ENCODE data around the gene RHOB.

Gene RHOB

DNA sequence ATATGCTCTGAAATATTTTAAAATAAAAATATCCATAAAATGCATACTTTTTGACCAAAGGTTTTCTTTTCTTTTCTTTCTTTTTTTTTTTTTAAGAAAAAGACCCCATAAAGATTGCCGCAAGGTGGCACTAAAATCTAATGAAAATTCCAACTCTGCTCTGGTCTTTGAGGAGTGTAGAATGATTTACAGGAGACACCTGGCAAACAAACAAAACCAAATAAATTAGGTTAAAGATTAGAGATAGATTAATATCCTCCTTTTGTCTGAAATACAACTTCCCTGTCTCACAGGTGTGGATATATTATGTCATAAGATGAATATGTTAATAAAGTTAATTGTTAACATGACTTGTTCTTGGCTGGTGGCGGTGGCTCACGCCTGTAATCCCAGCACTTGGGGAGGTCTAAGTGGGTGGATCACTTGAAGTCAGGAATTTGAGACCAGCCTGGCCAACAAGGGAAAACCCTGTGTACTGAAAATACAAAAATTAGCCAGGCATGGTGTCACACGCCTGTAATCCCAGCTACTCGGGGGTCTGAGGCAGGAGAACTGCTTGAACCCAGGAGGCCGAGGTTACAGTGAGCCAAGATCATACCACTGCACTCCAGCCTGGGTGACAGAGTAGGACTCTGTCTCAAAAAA is 3.5 kb upstream of the RHOB start:
- Mint-ChIP-seq H3K4me3 (no peak overlapping the region), H3K4me1 (peaks cover 3% of the 10 kb centered on the region), H3K36me3 (no peaks in the 10 kb centered on the region), H3K9me3 (no peaks in the 10 kb centered on the region), H3K27me3 (peaks cover 12% of the 10 kb centered on the region), H3K27ac (no peak overlapping the region)

DNA sequence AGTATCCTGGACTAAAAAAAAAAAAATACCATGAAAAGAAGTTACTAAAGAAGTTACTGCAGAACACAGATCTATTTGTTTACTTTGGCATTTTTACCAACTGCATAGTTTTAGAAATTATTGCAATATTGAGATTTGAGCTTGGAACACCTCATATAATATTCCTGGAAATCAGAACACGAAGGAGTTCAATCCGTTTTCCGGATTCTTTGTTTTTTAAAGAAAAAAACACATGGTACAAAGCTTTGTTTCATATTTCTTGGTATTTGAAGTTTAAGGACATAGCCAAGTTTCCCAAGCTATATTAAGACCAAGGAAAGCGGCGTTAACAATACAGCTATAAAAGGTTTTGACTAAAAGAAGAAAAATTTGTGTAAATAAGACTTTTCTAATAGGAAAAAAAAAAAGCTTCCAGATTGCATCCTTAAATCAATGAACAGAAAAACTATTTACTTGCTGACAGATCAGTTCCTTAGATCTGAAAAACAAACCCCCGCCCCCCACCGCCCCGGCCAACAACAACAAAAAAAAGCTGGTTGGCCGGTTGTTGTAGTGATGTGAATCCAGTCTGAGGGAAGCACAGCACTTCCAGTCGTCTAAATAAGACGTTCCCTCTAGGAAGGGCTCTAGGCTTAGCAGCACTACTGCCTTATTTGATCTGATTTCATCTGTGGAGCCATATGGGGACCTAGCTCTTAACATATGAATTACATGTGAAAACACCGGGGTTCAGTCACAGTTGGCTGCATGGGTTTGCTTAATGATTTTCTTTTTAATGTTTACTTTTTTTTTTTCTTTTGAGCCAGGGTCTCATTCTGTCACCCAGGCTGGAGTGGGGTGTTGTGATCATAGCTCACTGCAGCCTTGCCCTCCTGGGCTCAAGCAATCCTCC is 2.5 kb upstream of the RHOB start:
- Mint-ChIP-seq H3K9me3 (no peaks in the 10 kb centered on the region), H3K36me3 (no peaks in the 10 kb centered on the region), H3K27ac (no peak overlapping the region), H3K4me3 (no peak overlapping the region), H3K4me1 (peaks cover 4% of the 10 kb centered on the region), H3K27me3 (peaks cover 10% of the 10 kb centered on the region)

DNA sequence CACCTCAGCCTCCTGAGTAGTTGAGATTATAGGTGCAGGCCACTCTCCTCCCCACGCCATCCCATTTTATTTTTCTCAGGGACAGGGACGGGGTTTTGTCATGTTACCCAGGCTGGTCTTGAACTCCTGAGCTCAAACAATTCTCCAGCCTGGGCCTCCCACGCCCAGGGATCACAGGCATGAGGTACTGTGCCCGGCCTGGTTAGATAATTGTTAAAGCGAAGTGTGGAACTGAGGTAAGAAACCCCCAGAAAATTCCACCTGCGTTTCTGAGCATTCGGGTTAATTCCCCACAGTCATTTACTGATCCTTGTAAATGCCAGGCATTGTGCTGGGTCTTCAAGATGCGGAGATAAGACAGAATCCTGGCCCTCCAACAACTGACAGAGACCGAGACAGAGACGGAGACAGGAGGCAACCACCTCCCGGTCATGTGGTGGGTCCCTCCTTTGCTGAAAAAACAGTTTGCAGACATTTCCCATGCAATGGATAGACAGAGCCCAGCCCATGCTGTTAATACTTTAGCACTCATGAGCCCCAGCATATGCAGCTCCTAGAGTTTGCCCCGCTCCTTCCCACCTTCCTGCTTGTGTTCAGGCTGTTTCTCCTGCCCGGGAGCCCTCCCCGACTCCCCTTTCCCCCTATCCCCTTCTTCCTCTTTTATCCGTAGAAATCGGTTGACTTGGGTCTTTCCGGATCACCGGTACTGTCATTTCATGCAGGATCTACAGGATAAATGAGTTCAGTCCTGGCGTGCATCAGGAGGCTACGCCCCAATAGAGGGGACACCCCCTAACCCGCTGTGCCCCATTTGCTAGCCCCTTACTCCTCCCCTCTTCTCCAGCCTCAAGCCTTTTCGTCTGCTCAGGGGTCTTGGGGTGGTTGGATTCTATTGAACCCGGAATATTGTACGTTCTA is 1.6 kb upstream of the RHOB start:
- H3K9me3 Mint-ChIP-seq = no peaks in the 10 kb centered on the region
- H3K27ac Mint-ChIP-seq = no peak overlapping the region
- H3K4me3 Mint-ChIP-seq = no peak overlapping the region
- peaks cover 14% of the 10 kb centered on the region for H3K27me3 Mint-ChIP-seq
- peaks cover 7% of the 10 kb centered on the region for H3K4me1 Mint-ChIP-seq
- H3K36me3 Mint-ChIP-seq = no peaks in the 10 kb centered on the region

DNA sequence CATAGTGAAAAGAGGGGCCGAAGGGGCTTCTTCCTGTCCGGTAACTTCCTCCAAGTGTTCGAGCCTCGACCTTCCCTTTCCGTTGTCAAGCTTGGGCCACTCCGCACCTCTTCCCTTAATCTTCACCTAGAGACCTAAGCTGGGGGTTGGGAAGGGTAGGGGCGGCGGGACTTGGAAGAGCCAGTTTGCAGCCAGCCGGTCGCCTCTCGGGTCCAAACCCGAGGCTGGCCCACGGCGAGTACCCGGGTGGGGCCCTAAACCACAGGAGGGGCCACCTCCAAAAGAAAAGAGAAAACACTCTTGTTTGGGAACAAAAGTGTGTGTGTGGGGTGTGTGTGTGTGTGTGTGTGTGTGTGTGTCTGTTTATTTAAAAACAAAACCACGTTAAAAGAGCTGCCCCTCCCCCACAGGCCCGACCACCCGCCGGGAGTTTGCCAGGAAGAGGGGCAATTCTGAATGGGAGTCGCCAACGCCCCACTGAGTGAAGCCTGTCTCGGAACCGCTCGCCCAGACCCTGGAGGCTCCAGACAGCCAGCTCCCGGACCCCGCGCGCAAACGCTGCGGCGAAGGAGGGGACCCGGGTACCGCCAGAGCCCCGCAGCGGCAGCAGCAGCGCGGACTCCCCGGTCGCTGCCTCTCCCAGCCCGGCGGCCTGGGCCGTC is 488 bp upstream of the RHOB start:
- Mint-ChIP-seq H3K27ac (no peak overlapping the region), H3K27me3 (peaks cover 14% of the 10 kb centered on the region), H3K4me1 (peaks cover 7% of the 10 kb centered on the region), H3K4me3 (peak overlapping the region; percentile 83), H3K36me3 (no peaks in the 10 kb centered on the region), H3K9me3 (no peaks in the 10 kb centered on the region)

DNA sequence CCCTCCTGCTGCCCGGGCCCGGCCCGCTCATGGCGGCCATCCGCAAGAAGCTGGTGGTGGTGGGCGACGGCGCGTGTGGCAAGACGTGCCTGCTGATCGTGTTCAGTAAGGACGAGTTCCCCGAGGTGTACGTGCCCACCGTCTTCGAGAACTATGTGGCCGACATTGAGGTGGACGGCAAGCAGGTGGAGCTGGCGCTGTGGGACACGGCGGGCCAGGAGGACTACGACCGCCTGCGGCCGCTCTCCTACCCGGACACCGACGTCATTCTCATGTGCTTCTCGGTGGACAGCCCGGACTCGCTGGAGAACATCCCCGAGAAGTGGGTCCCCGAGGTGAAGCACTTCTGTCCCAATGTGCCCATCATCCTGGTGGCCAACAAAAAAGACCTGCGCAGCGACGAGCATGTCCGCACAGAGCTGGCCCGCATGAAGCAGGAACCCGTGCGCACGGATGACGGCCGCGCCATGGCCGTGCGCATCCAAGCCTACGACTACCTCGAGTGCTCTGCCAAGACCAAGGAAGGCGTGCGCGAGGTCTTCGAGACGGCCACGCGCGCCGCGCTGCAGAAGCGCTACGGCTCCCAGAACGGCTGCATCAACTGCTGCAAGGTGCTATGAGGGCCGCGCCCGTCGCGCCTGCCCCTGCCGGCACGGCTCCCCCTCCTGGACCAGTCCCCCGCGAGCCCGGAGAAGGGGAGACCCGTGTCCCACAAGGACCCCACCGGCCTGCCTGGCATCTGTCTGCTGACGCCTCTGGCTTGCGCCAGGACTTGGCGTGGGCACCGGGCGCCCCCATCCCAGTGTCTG is 767 bp downstream of the RHOB start:
- Mint-ChIP-seq H3K4me1 (peaks cover 7% of the 10 kb centered on the region), H3K9me3 (no peaks in the 10 kb centered on the region), H3K27ac (no peak overlapping the region), H3K4me3 (peak overlapping the region; percentile 81), H3K36me3 (no peaks in the 10 kb centered on the region), H3K27me3 (peaks cover 14% of the 10 kb centered on the region)

DNA sequence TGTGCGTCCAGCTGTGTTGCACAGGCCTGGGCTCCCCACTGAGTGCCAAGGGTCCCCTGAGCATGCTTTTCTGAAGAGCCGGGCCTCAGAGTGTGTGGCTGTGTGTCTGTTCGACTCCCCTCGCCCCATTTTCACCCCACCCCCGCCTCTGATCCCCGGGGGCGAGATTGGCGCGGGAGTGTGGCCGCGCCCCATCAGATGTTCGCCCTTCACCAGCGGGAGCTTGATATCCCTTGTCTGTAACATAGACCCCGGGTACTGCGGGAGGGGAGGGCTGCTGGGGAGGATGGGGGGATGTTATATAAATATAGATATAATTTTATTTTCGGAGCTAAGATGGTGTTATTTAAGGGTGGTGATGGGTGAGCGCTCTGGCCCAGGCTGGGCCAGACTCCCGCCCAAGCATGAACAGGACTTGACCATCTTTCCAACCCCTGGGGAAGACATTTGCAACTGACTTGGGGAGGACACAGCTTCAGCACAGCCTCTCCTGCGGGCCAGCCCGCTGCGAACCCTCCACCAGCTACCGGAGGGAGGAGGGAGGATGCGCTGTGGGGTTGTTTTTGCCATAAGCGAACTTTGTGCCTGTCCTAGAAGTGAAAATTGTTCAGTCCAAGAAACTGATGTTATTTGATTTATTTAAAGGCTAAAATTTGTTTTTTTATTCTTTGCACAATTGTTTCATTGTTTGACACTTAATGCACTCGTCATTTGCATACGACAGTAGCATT is 1.5 kb downstream of the RHOB start:
- H3K4me1 Mint-ChIP-seq = peaks cover 7% of the 10 kb centered on the region
- H3K27ac Mint-ChIP-seq = no peak overlapping the region
- H3K27me3 Mint-ChIP-seq = peaks cover 18% of the 10 kb centered on the region
- no peaks in the 10 kb centered on the region for H3K9me3 Mint-ChIP-seq
- no peaks in the 10 kb centered on the region for H3K36me3 Mint-ChIP-seq
- H3K4me3 Mint-ChIP-seq = peak overlapping the region; percentile 81

DNA sequence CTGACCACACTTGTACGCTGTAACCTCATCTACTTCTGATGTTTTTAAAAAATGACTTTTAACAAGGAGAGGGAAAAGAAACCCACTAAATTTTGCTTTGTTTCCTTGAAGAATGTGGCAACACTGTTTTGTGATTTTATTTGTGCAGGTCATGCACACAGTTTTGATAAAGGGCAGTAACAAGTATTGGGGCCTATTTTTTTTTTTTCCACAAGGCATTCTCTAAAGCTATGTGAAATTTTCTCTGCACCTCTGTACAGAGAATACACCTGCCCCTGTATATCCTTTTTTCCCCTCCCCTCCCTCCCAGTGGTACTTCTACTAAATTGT is 2.1 kb downstream of the RHOB start:
- Mint-ChIP-seq H3K27ac (no peak overlapping the region), H3K36me3 (no peaks in the 10 kb centered on the region), H3K4me1 (peaks cover 7% of the 10 kb centered on the region), H3K27me3 (peaks cover 18% of the 10 kb centered on the region), H3K4me3 (no peak overlapping the region), H3K9me3 (no peaks in the 10 kb centered on the region)

DNA sequence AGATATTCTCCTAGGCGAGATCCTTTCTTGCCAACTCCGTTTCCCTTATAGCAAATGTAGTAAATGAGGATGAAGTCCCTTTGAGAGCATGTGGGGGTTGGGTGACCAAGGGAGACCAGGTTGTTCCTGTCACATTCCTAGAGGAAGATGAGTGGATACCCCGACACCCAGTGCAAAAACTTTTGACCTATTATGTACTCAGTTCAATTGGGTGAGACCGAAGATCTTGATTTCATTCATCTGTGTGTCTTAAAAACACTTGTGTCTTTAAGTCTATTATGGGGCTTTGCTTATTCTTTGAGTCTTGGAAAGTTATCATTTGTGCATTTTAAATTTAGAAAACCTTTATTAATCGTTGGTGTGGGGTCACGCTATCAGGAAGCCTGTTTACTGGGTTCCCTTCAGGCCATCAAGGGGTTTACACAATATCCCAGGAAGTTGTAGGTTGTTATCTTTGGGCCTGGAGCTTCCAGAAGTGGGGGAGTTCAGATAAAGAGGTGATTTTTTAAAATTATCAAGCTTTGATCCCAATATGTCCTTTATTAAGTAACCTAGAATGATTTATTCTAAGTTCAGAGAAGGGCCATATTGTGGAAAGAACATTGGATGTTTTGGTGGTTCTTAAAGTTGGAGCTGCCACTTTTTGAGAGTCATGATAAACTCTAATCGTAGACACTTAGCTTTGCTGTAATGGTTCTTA is 2.8 kb downstream of the RHOB start:
- Mint-ChIP-seq H3K27ac (no peak overlapping the region), H3K9me3 (no peaks in the 10 kb centered on the region), H3K4me1 (peaks cover 7% of the 10 kb centered on the region), H3K36me3 (no peaks in the 10 kb centered on the region), H3K4me3 (peak overlapping the region; percentile 36), H3K27me3 (peaks cover 16% of the 10 kb centered on the region)

DNA sequence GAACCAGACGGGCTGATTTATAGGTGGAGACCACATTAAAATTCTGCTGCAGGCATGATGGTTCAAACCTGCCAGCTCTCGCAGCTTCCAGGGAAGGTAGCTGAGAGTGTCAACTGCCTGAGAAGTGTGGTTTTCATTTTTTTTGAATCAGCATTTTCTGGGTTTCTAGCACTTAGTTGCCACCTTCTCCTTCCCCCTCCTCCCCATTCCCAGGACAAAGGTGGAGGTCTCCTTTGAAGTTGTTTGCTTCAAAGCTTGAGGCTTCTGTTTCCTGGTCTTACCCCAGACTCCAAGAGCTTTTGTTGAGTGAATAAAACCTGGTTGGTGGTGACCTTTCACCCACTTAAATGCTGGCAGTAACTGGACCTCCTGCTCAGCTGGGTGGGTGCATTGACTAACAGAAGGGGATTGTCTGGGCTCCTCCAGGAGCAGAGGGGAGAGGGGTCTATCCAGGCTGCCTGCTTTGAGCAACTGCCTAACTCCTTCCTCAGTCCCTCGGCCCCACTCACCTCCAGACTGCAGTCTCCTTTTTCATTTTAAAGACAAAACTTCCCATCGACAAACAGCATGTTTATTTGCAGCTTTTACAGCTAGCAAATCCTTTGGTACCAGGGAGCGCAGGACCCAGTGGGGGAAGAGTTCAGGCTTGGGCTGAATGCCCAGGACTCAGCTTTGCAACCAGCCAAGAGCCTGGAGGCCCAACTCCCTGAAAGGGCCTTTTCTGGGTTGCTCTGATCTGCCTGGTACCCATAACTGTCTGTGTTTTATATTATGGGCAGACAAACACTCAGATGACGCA is 3.5 kb downstream of the RHOB start:
- Mint-ChIP-seq H3K4me3 (no peak overlapping the region), H3K27ac (no peak overlapping the region), H3K4me1 (peaks cover 7% of the 10 kb centered on the region), H3K27me3 (peaks cover 13% of the 10 kb centered on the region), H3K9me3 (no peaks in the 10 kb centered on the region), H3K36me3 (no peaks in the 10 kb centered on the region)

DNA sequence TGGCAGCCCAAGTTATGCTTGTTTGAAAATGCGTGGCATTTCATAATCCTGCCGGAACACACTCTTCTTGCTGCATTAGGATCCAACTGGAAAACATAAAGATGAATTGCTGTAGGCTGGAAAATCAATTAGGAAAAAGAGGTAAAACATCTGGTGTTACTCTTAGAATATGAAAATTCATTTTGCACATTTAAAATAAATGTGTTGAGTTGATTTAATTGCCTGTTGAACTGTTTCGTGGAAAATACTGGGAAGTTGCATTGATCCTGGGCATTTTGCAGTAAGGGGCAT is 4.1 kb downstream of the RHOB start:
- Mint-ChIP-seq H3K27me3 (peaks cover 10% of the 10 kb centered on the region), H3K27ac (no peak overlapping the region), H3K4me3 (no peak overlapping the region), H3K4me1 (peaks cover 7% of the 10 kb centered on the region), H3K36me3 (no peaks in the 10 kb centered on the region), H3K9me3 (no peaks in the 10 kb centered on the region)

DNA sequence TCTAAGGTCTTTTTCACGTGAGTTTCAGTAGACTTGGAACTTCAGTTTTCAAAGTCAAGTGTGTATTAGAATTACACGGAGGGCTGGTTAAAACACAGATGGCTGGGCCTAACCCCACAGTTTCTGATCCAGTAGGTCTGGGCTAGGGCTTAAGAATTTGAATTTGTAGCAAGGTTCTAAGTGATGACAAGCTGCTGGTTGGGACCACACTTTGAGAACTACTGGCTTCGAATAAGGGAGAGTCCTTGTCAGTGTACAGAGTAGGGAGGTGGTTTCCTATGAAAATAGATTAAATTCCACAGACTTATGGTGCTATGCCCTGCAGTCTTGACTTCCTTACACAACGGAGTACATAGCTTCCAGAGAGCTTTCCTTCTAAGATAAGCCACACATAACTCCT is 4.5 kb downstream of the RHOB start:
- no peaks in the 10 kb centered on the region for H3K36me3 Mint-ChIP-seq
- no peak overlapping the region for H3K27ac Mint-ChIP-seq
- no peaks in the 10 kb centered on the region for H3K9me3 Mint-ChIP-seq
- peaks cover 10% of the 10 kb centered on the region for H3K27me3 Mint-ChIP-seq
- H3K4me3 Mint-ChIP-seq = no peak overlapping the region
- peaks cover 7% of the 10 kb centered on the region for H3K4me1 Mint-ChIP-seq

DNA sequence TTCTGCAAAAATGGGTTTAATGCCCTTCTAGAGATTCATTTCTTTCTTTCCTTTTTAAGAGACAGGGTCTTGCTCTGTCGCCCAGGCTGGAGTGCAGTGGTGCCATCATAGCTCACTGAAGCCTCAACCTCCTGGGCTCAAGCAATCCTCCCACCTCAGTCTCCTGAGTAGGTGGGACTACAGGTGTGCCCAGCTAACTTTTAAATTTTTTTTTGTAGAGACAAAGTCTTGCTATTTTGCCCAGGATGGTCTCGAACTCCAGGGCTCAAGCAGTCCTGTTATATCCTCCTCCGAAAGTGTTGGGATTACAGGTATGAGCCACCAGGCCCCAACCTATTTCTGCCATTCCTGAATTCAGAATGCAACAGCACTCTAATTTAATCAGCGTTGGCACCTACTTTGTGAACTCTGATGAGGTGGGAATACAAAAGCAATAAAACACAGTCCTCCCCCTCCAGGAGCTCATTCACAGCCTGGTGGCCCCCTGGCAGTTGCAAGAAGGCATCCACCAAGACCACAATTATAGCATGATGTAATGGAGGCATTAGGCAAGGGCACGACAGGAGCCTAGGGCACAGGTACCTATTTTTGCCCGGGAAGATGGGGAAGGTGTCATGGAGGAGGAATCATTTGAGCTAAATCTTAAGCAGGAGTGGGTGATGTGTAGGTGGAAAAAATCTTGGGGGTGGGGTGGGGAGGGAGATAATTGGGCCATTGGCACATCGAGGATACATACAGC is 5.1 kb downstream of the RHOB start:
- Mint-ChIP-seq H3K36me3 (no peaks in the 10 kb centered on the region), H3K27me3 (peaks cover 10% of the 10 kb centered on the region), H3K4me3 (no peak overlapping the region), H3K4me1 (peaks cover 7% of the 10 kb centered on the region), H3K27ac (no peak overlapping the region), H3K9me3 (no peaks in the 10 kb centered on the region)

DNA sequence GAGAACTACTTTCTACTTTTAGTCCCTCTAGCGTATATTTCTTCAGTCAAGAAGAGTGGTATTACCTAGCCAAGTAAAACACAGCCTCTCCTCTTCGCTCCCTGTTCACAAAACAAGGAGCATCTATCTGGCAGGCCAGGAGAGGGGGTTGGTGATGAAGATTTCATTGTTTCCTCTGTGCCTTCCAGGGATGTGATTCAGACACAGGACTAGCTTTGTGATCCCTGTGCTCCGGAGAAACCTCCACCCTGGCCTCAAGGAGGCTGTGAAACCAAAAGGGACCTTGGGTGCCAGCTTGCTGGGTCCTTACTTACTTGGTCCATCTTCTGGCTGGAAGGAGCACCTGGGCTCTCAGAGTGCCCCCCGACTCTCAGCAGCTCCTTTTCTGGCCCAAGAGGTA is 5.7 kb downstream of the RHOB start:
- H3K36me3 Mint-ChIP-seq = no peaks in the 10 kb centered on the region
- no peak overlapping the region for H3K4me3 Mint-ChIP-seq
- no peak overlapping the region for H3K27ac Mint-ChIP-seq
- peaks cover 5% of the 10 kb centered on the region for H3K4me1 Mint-ChIP-seq
- no peaks in the 10 kb centered on the region for H3K9me3 Mint-ChIP-seq
- H3K27me3 Mint-ChIP-seq = peaks cover 13% of the 10 kb centered on the region

Data from activated naive CD4-positive, alpha-beta T cell treated with anti-CD3 and anti-CD28 coated beads, Interleukin-2, amount 50 U/mL, for 24 hours (primary cell).